ENCODE results near the gene PPP2R3B. TPM values are rescaled to one million over a fixed set of nuclear protein-coding genes. Genes with fewer than 3 reads are reported as not detected.
"Not testable (repeated sequence)": the region's sequence is repeated elsewhere in the genome, so short reads cannot be mapped to it uniquely, and the experiment has no call there.

The PPP2R3B gene
- total RNA-seq, 1 donor from 2014 or later = 53.4 TPM

DNA sequence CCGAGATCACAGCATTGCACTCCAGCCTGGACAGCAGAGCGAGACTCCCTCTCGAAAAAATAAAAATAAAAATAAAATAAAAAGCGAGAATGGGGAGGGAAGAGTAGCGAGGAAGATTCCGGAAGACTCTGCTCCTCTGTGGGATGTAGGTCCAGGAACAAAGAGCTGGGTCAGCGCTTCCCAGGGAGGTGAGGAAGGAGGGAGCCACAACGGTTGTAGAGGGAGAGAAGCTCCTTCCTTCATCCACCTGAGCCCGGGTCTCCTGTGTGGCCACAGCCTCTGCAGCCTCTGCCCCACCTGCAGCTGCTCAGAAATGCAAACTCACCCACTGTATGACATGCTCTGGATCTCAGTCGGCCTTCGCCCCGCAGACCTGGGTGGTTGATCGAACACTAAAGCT is 3.8 kb upstream of the PPP2R3B start:
- Mint-ChIP-seq H3K27ac (no peak overlapping the region), H3K4me3 (no peak overlapping the region)

DNA sequence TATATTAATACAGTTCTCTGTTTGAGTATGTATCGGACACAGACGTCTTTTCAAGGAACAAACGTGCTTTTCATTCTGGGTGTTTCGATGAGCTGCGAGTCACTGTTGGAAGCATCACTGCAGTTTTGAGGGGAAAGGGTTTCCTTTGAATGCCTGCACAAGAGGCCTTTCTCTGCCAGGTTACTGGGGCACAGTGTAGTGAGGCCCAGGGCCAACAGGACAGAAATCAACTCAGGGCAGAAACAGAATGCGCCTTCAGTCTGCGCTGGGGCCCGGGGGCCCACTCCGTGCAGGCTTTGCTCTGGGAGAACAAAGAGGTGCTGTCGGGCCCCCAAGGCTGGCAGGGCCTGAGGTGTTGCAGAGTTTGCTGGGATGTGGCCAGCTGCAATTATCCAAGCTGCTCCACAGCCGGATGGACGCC is 2.3 kb upstream of the PPP2R3B start:
- Mint-ChIP-seq H3K4me1 (ENCODE audit: unreplicated experiment) (peaks cover 8% of the 10 kb centered on the region), H3K27me3 (no peaks in the 10 kb centered on the region), H3K27ac (no peak overlapping the region), H3K4me3 (no peak overlapping the region), H3K9me3 (no peaks in the 10 kb centered on the region), H3K36me3 (peaks cover 3% of the 10 kb centered on the region)
- TF ChIP-seq, protein P1, sequence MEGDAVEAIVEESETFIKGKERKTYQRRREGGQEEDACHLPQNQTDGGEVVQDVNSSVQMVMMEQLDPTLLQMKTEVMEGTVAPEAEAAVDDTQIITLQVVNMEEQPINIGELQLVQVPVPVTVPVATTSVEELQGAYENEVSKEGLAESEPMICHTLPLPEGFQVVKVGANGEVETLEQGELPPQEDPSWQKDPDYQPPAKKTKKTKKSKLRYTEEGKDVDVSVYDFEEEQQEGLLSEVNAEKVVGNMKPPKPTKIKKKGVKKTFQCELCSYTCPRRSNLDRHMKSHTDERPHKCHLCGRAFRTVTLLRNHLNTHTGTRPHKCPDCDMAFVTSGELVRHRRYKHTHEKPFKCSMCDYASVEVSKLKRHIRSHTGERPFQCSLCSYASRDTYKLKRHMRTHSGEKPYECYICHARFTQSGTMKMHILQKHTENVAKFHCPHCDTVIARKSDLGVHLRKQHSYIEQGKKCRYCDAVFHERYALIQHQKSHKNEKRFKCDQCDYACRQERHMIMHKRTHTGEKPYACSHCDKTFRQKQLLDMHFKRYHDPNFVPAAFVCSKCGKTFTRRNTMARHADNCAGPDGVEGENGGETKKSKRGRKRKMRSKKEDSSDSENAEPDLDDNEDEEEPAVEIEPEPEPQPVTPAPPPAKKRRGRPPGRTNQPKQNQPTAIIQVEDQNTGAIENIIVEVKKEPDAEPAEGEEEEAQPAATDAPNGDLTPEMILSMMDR (conservative IDR thresholded peaks at IDR 0.05) = no peak
- no peak for DNase-seq (ENCODE audit: extremely low spot score, unreplicated experiment)

More for the DNA sequence above, 3.8 kb upstream of the PPP2R3B start:
- Mint-ChIP-seq H3K9me3 (no peaks in the 10 kb centered on the region), H3K36me3 (peaks cover 3% of the 10 kb centered on the region), H3K27me3 (no peaks in the 10 kb centered on the region), H3K4me1 (ENCODE audit: unreplicated experiment) (peaks cover 8% of the 10 kb centered on the region)
- no peak for DNase-seq (ENCODE audit: extremely low spot score, unreplicated experiment)
- TF ChIP-seq, protein P1 (conservative IDR thresholded peaks at IDR 0.05) = no peak

DNA sequence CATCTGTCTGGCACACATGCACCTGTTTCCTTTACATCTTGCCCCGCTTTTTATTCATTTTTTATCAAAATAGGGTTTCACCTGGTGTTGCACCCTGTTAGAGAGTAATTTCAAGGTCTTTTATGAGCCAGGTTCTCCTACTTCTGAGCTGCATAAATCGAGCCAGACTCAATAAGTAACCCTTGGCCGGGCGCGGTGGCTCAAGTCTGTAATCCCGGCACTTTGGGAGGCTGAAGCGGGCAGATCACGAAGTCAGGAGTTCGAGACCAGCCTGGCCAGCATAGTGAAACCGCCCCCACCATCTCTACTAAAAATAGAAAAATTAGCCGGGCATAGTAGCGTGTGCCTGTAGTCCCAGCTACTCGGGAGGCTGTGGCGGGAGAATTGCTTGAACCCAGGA is 1.0 kb upstream of the PPP2R3B start:
- DNase-seq (ENCODE audit: extremely low spot score, unreplicated experiment) = no peak
- no peaks in the 10 kb centered on the region for H3K9me3 Mint-ChIP-seq
- no peaks in the 10 kb centered on the region for H3K27me3 Mint-ChIP-seq
- H3K36me3 Mint-ChIP-seq = peaks cover 3% of the 10 kb centered on the region
- TF ChIP-seq, protein P1 (conservative IDR thresholded peaks at IDR 0.05) = no peak
- peaks cover 8% of the 10 kb centered on the region for H3K4me1 Mint-ChIP-seq (ENCODE audit: unreplicated experiment)
- H3K4me3 Mint-ChIP-seq = peak overlapping the region; percentile 95
- peak overlapping the region; percentile 98 for H3K27ac Mint-ChIP-seq

- Mint-ChIP-seq H3K4me1 (ENCODE audit: unreplicated experiment) (peaks cover 8% of the 10 kb centered on the region), H3K9me3 (no peaks in the 10 kb centered on the region), H3K36me3 (peaks cover 3% of the 10 kb centered on the region), H3K27ac (no peak overlapping the region), H3K4me3 (peak overlapping the region; percentile 76), H3K27me3 (no peaks in the 10 kb centered on the region)
- TF ChIP-seq, protein P1 (conservative IDR thresholded peaks at IDR 0.05) = no peak
- DNase-seq (ENCODE audit: extremely low spot score, unreplicated experiment) = no peak
These were observed 404 bp downstream of the PPP2R3B start for GRCh38 chrX:386239-386767.

DNA sequence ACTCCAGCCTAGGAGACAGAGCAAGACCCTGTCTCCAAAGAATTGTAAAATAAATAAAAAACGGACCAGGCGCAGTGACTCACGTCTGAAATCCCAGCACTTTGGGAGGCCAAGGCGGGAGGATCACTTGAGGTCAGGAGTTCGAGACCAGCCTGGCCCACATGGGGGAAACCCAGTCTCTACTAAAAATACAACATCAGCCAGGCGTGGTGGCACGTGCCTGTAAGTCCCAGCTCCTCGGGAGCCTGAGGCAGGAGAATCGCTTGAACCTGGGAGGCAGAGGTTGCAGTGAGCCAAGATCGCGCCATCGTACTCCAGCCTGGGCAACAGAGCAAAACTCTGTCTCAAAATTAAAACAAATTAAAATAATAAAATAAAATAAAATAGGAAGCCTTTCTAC is 971 bp downstream of the PPP2R3B start:
- peak overlapping the region; percentile 76 for H3K4me3 Mint-ChIP-seq
- H3K27ac Mint-ChIP-seq; DNase-seq (ENCODE audit: extremely low spot score, unreplicated experiment); H3K36me3 Mint-ChIP-seq; H3K27me3 Mint-ChIP-seq; H3K4me1 Mint-ChIP-seq (ENCODE audit: unreplicated experiment); H3K9me3 Mint-ChIP-seq: not testable (repeated sequence)

DNA sequence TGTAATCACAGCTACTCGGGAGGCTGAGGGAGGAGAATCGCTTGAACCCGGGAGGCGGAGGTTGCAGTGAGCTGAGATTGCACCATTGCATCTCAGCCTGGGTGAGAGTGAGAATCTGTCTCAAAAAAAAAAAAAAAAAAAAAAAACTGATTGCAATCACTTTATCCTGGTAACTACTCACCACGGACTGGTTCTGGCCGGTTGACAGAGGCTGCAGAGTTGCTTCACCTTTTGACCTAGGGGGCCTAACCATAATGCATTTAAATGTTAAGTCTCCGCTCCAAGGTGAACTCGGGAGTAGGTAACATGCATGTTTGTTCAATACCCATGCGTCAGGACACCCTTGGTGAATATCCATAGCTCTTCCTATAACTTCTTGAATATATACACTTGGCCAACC is 1.8 kb downstream of the PPP2R3B start:
- Mint-ChIP-seq H3K27ac (no peak overlapping the region), H3K4me1 (ENCODE audit: unreplicated experiment) (peaks cover 8% of the 10 kb centered on the region), H3K9me3 (no peaks in the 10 kb centered on the region)

More for the DNA sequence above, 1.8 kb downstream of the PPP2R3B start:
- TF ChIP-seq, protein P1 (conservative IDR thresholded peaks at IDR 0.05) = no peak
- no peaks in the 10 kb centered on the region for H3K27me3 Mint-ChIP-seq
- H3K36me3 Mint-ChIP-seq = peaks cover 3% of the 10 kb centered on the region
- no peak for DNase-seq (ENCODE audit: extremely low spot score, unreplicated experiment)
- peak overlapping the region; percentile 57 for H3K4me3 Mint-ChIP-seq

Data from type B pancreatic cell (in vitro differentiated cells).